Sigmoid colon (tissue), 7 donors: Measurements from ENCODE around the gene GHRHR. TPM values are rescaled to one million over a fixed set of nuclear protein-coding genes. Genes with fewer than 3 reads are reported as not detected.

Experiments used
- DNase-seq: peaks from one replicate; pipeline ENCODE4 v3.0.0-alpha.2; 2019
- H3K27ac ChIP-seq, 4 donors: fragments of 200-600 bp; sonication (generic); one replicate each; pipeline ENCODE4 v1.5.1; 2016 to 2019; ENCODE audit warnings: mild to moderate bottlenecking in 1 of 4
- H3K27me3 ChIP-seq, 3 donors: fragments of 200-600 bp; sonication (generic); one replicate each; pipeline ENCODE4 v1.5.1; 2019; ENCODE audit warnings: mild to moderate bottlenecking in 1 of 3
- H3K36me3 ChIP-seq, 4 donors: fragments of 200-600 bp; sonication (generic); one replicate each; pipeline ENCODE4 v1.5.1; 2016 to 2019
- H3K4me1 ChIP-seq, 4 donors: fragments of 200-600 bp; sonication (generic); one replicate each; pipeline ENCODE4 v1.5.1; 2017 to 2019
- H3K4me3 ChIP-seq, 4 donors: fragments of 200-600 bp; sonication (generic); one replicate each; pipeline ENCODE4 v1.5.1; 2017 to 2019; ENCODE audit warnings: mild to moderate bottlenecking in 2 of 4, moderate library complexity in 1 of 4
- H3K9me3 ChIP-seq, 4 donors: fragments of 200-600 bp in 3 of 4; sonication (generic) in 3 of 4; one replicate each; pipeline versions ENCODE4 v1.5.1 to v1.6.1; 2013 to 2019
- EP300 ChIP-seq, 4 donors: sonication (generic); formaldehyde crosslinking; IDR thresholded peaks; one replicate each; pipeline ENCODE4 v1.6.1; 2017; ENCODE audit warnings: antibody characterized with exemption in 4 of 4
- POLR2A ChIP-seq, 2 donors: fragments of 450-650 bp; IDR thresholded peaks; one replicate each; pipeline ENCODE4 v1.6.1; 2016; ENCODE audit warnings: antibody characterized with exemption in 2 of 2, mild to moderate bottlenecking in 2 of 2, moderate library complexity in 2 of 2
- POLR2AphosphoS5 ChIP-seq, 4 donors: sonication (generic); formaldehyde crosslinking; IDR thresholded peaks; one replicate each; pipeline ENCODE4 v1.6.1; 2017; ENCODE audit warnings: antibody characterized with exemption in 4 of 4
- WGBS, 2 donors: extraction: QIAGEN DNeasy Blood & Tissue Kit; methylation state at CpG; one replicate each; pipeline ENCODE4 v1.1.7; 2013; 5-methylcytosine and 5-hydroxymethylcytosine counted together
- intact Hi-C: fragments of 100-400 bp; cut with DNase I; formaldehyde crosslinking; loops from one replicate; pipeline ENCODE4 v1.15.1; 2023
- polyA plus RNA-seq, 3 donors: library from polyadenylated mRNA; stranded (reverse); fragments of 200-250 nt; gene quantifications; one replicate each; pipeline ENCODE4 v1.2.3, GENCODE V29; 2013
- total RNA-seq, 4 donors: library from RNA; depleted of rRNA; stranded (reverse); fragments of >200 nt; gene quantifications; one replicate each; pipeline ENCODE4 v1.1.0, GENCODE V29; 2016
- TF ChIP-seq, protein P1 (sequence below), 4 experiments: fragments of 450-650 bp in 3 of 4; fragments of 200-600 bp in 1 of 4; IDR thresholded peaks; one replicate each; pipeline ENCODE4 v1.5.1; 2016 to 2019; ENCODE audit warnings: antibody characterized with exemption in 4 of 4, mild to moderate bottlenecking in 3 of 4, moderate library complexity in 2 of 4
- donor health status: healthy with polysubstance abuse.
- donor health status: Bipolar disorder and iron deficiency.
- donor health status: healthy.

Gene GHRHR
- total and polyA plus RNA-seq, 7 donors, result not detected

- Histone ChIP-seq H3K9me3 (peaks cover 0 to 3% (median 0%) of the 10 kb centered on the region in 4 donors), H3K27me3 (no peaks in the 10 kb centered on the region), H3K27ac (no peak overlapping the region), H3K4me3 (no peak overlapping the region), H3K4me1 (no peaks in the 10 kb centered on the region), H3K36me3 (no peaks in the 10 kb centered on the region)
- WGBS, 2 donors, result 71 to 73% methylated on average over 6 of the region's 6 CpGs
- DNase-seq, result no peak
- intact Hi-C loops, result no loop called here
- TF ChIP-seq POLR2A (IDR thresholded peaks at IDR 0.05), result no peak
These were observed 38.5 kb downstream of the GHRHR start for GRCh38 chr7:31002256-31002655.

GRCh38 chr7:31003097-31003496 lies 39.3 kb downstream of the GHRHR start:
- Histone ChIP-seq H3K27ac (no peak overlapping the region), H3K4me3 (no peak overlapping the region), H3K36me3 (no peaks in the 10 kb centered on the region), H3K9me3 (peaks cover 0 to 3% (median 0%) of the 10 kb centered on the region in 4 donors), H3K4me1 (no peaks in the 10 kb centered on the region), H3K27me3 (no peaks in the 10 kb centered on the region)
- WGBS, 2 donors, result 82 to 91% methylated on average over 2 of the region's 2 CpGs
- TF ChIP-seq POLR2A (IDR thresholded peaks at IDR 0.05) (no peak), POLR2AphosphoS5 (IDR thresholded peaks at IDR 0.05) (no peak), EP300 (IDR thresholded peaks at IDR 0.05) (no peak)
- TF ChIP-seq, protein P1, sequence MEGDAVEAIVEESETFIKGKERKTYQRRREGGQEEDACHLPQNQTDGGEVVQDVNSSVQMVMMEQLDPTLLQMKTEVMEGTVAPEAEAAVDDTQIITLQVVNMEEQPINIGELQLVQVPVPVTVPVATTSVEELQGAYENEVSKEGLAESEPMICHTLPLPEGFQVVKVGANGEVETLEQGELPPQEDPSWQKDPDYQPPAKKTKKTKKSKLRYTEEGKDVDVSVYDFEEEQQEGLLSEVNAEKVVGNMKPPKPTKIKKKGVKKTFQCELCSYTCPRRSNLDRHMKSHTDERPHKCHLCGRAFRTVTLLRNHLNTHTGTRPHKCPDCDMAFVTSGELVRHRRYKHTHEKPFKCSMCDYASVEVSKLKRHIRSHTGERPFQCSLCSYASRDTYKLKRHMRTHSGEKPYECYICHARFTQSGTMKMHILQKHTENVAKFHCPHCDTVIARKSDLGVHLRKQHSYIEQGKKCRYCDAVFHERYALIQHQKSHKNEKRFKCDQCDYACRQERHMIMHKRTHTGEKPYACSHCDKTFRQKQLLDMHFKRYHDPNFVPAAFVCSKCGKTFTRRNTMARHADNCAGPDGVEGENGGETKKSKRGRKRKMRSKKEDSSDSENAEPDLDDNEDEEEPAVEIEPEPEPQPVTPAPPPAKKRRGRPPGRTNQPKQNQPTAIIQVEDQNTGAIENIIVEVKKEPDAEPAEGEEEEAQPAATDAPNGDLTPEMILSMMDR (IDR thresholded peaks at IDR 0.05), result no peak
- no peak for DNase-seq
- intact Hi-C loops, result no loop called here

- Histone ChIP-seq H3K4me1 (no peaks in the 10 kb centered on the region), H3K4me3 (no peak overlapping the region), H3K9me3 (peaks cover 0 to 3% (median 0%) of the 10 kb centered on the region in 4 donors), H3K36me3 (no peaks in the 10 kb centered on the region), H3K27ac (no peak overlapping the region), H3K27me3 (no peaks in the 10 kb centered on the region)
- TF ChIP-seq EP300 (IDR thresholded peaks at IDR 0.05), result no peak
- TF ChIP-seq, protein P1 (IDR thresholded peaks at IDR 0.05), result no peak
- TF ChIP-seq POLR2A (IDR thresholded peaks at IDR 0.05), result no peak
- no peak for TF ChIP-seq POLR2AphosphoS5 (IDR thresholded peaks at IDR 0.05)
- intact Hi-C loops, result no loop called here
- no peak for DNase-seq
- 96% methylated on average over 6 of the region's 6 CpGs for WGBS, 2 donors
These were observed 40.0 kb downstream of the GHRHR start for GRCh38 chr7:31003721-31004120.

DNA sequence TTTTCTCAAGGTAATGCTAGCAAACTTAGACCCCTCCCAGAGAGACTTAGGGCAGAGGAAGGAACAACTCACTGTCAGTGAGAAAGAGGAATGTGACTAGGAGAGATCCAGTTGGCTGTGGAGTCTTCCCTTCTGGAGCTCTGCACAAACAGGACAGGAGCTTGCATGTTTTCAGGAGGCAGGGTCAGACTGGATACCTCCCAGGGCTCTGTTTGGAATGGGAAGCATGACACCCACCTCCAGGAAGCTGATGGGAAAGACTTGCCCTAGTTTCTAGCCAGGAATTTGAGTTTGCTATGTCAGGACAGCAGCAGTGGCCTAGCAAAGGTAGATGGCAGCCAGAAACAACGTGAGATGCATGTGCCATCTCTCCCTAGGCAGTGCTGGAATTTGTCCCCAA lies 40.6 kb downstream of the GHRHR start:
- TF ChIP-seq, protein P1 (IDR thresholded peaks at IDR 0.05), result no peak
- TF ChIP-seq EP300 (IDR thresholded peaks at IDR 0.05) (no peak), POLR2A (IDR thresholded peaks at IDR 0.05) (no peak), POLR2AphosphoS5 (IDR thresholded peaks at IDR 0.05) (peak in 1 of 4 donors; percentile 24)
- no peaks in the 10 kb centered on the region for H3K36me3 ChIP-seq
- peaks cover 0 to 3% (median 0%) of the 10 kb centered on the region in 4 donors for H3K9me3 ChIP-seq
- H3K27ac ChIP-seq, result no peak overlapping the region
- intact Hi-C loops, result no loop called here
- H3K27me3 ChIP-seq, result no peaks in the 10 kb centered on the region
- 66% methylated on average over 1 of the region's 1 CpG for WGBS, 2 donors
- no peak overlapping the region for H3K4me3 ChIP-seq
- H3K4me1 ChIP-seq, result no peaks in the 10 kb centered on the region
- peak; percentile 69 for DNase-seq

DNA sequence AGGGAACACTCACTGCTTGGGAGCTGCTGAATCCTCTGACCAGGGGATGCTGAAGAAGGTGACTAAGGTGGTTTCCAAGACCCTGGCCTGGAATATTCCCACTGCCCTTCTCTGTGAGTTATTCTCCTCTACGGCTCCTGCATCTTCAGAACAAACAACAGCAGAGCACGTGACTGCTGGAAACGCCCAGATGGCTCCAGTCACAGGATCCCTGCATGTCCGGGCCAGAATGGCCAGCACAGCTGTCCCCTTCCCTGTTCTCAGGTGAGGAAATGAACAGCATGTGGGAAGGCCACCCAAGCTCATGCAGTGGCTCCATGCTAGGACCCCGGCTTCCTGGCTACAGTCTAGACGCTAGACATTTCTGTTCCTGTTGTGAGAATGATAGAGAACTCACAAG lies 43.1 kb downstream of the GHRHR start:
- peak overlapping the region in 2 of 4 donors; percentile 14 to 24 for H3K4me3 ChIP-seq
- TF ChIP-seq POLR2AphosphoS5 (IDR thresholded peaks at IDR 0.05) (no peak), EP300 (IDR thresholded peaks at IDR 0.05) (no peak), POLR2A (IDR thresholded peaks at IDR 0.05) (no peak)
- DNase-seq, result peak; percentile 79
- 39 to 68% methylated on average over 6 of the region's 6 CpGs for WGBS, 2 donors
- H3K27ac ChIP-seq, result peak overlapping the region in 2 of 4 donors; percentile 37 to 42
- peaks cover 0 to 6% (median 0%) of the 10 kb centered on the region in 4 donors for H3K9me3 ChIP-seq
- no peaks in the 10 kb centered on the region for H3K27me3 ChIP-seq
- no peaks in the 10 kb centered on the region for H3K36me3 ChIP-seq
- intact Hi-C loops, result no loop called here
- H3K4me1 ChIP-seq, result no peaks in the 10 kb centered on the region

- Histone ChIP-seq H3K9me3 (peaks cover 0 to 6% (median 0%) of the 10 kb centered on the region in 4 donors), H3K27me3 (no peaks in the 10 kb centered on the region), H3K27ac (no peak overlapping the region), H3K36me3 (no peaks in the 10 kb centered on the region), H3K4me3 (no peak overlapping the region), H3K4me1 (no peaks in the 10 kb centered on the region)
- no peak for TF ChIP-seq POLR2AphosphoS5 (IDR thresholded peaks at IDR 0.05)
- TF ChIP-seq, protein P1 (IDR thresholded peaks at IDR 0.05), result no peak
- no peak for TF ChIP-seq EP300 (IDR thresholded peaks at IDR 0.05)
- WGBS, 2 donors, result 54 to 67% methylated on average over 5 of the region's 5 CpGs
- intact Hi-C loops, result no loop called here
- DNase-seq, result no peak
These were observed 43.9 kb downstream of the GHRHR start for GRCh38 chr7:31007634-31008033.
